Vagina (tissue), 2 donors: ENCODE results near the gene DCHS1. TPM values are rescaled to one million over a fixed set of nuclear protein-coding genes. Genes with fewer than 3 reads are reported as not detected.

Source experiments
- DNase-seq, 2 donors: peaks; one replicate each; pipeline ENCODE4 v3.0.0-alpha.2; 2017; ENCODE audit errors: extremely low spot score in 2 of 2
- H3K27ac ChIP-seq: fragments of 200-600 bp; sonication (generic); one replicate; pipeline ENCODE4 v1.5.1; 2019
- H3K27me3 ChIP-seq: fragments of 200-600 bp; sonication (generic); one replicate; pipeline ENCODE4 v1.5.1; 2019
- H3K36me3 ChIP-seq, 2 donors: fragments of 200-600 bp; sonication (generic); one replicate each; pipeline ENCODE4 v1.5.1; 2017 to 2019
- H3K4me1 ChIP-seq: fragments of 200-600 bp; sonication (generic); one replicate; pipeline ENCODE4 v1.5.1; 2019
- H3K4me3 ChIP-seq, 2 donors: fragments of 200-600 bp; sonication (generic); 1 replicate in 1 of 2; 2 replicates in 1 of 2; pipeline ENCODE4 v1.5.1; 2016 to 2019
- H3K9me3 ChIP-seq: fragments of 200-600 bp; sonication (generic); one replicate; pipeline ENCODE4 v1.5.1; 2019
- POLR2A ChIP-seq, 2 donors: fragments of 450-650 bp; IDR thresholded peaks; one replicate each; pipeline ENCODE4 v1.6.1; 2017; ENCODE audit warnings: antibody characterized with exemption in 2 of 2, mild to moderate bottlenecking in 2 of 2, moderate library complexity in 2 of 2
- POLR2AphosphoS5 ChIP-seq, 2 donors: sonication (generic); formaldehyde crosslinking; IDR thresholded peaks; one replicate each; pipeline ENCODE4 v1.9.0; 2017; ENCODE audit warnings: antibody characterized with exemption in 2 of 2, mild to moderate bottlenecking in 2 of 2, low read depth in 1 of 2; ENCODE audit not compliant: insufficient read depth in 1 of 2
- intact Hi-C: fragments of 100-400 bp; cut with DNase I; formaldehyde crosslinking; loops from one replicate; pipeline ENCODE4 v1.15.1; 2023
- total RNA-seq: library from RNA; depleted of rRNA; stranded (reverse); fragments of >200 nt; gene quantifications from one replicate; pipeline ENCODE4 v1.2.3, GENCODE V29; 2016
- TF ChIP-seq, protein P1 (sequence below), 3 experiments: fragments of 450-650 bp in 2 of 3; fragments of 200-600 bp in 1 of 3; sonication (generic) in 1 of 3; IDR thresholded peaks; one replicate each; pipeline ENCODE4 v1.5.1; 2017 to 2019; ENCODE audit warnings: antibody characterized with exemption in 3 of 3, mild to moderate bottlenecking in 2 of 3, moderate library complexity in 2 of 3

The DCHS1 gene
- total RNA-seq, 1 donor from 2014 or later, result 28.7 TPM

DNA sequence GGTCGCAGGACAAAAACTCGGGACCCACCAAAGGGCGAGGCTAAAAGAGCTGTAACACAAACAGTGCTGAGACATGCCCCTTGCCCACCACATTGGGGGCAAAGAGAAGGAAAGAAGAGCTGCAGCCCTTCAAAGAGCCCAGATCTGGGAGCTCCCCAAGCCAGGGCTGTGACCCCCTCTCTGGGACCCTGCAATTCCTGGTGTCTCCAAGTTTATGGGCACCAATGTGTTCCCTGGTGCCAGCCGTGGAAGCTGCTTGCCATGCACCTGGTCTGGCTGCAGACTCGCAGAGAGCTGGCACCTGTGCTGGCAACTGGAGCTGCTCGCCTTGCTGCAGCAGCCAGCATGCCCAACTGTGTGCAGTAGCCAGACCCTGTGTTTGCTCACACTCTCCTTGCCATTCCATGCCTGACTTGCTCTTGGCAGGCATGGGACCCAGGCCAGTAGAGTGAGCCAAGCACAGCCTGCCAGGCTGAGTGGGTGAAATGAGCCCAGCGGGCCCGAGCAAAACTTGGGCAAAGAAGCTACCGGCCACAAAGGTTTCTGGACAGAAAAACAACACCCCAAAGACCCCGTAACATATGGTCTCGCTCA is 68.2 kb downstream of the DCHS1 start:
- Histone ChIP-seq H3K36me3 (peaks cover 0 to 3% of the 10 kb centered on the region in 2 donors), H3K27ac (no peak overlapping the region), H3K27me3 (no peaks in the 10 kb centered on the region), H3K4me3 (no peak overlapping the region), H3K4me1 (no peaks in the 10 kb centered on the region), H3K9me3 (no peaks in the 10 kb centered on the region)
- intact Hi-C loops, result no loop called here
- TF ChIP-seq, protein P1, sequence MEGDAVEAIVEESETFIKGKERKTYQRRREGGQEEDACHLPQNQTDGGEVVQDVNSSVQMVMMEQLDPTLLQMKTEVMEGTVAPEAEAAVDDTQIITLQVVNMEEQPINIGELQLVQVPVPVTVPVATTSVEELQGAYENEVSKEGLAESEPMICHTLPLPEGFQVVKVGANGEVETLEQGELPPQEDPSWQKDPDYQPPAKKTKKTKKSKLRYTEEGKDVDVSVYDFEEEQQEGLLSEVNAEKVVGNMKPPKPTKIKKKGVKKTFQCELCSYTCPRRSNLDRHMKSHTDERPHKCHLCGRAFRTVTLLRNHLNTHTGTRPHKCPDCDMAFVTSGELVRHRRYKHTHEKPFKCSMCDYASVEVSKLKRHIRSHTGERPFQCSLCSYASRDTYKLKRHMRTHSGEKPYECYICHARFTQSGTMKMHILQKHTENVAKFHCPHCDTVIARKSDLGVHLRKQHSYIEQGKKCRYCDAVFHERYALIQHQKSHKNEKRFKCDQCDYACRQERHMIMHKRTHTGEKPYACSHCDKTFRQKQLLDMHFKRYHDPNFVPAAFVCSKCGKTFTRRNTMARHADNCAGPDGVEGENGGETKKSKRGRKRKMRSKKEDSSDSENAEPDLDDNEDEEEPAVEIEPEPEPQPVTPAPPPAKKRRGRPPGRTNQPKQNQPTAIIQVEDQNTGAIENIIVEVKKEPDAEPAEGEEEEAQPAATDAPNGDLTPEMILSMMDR (IDR thresholded peaks at IDR 0.05), result no peak
- TF ChIP-seq POLR2AphosphoS5 (IDR thresholded peaks at IDR 0.05; ENCODE audit: insufficient read depth in 1 of 2, low read depth in 1 of 2) (no peak), POLR2A (IDR thresholded peaks at IDR 0.05) (no peak)
- DNase-seq, result no peak

DNA sequence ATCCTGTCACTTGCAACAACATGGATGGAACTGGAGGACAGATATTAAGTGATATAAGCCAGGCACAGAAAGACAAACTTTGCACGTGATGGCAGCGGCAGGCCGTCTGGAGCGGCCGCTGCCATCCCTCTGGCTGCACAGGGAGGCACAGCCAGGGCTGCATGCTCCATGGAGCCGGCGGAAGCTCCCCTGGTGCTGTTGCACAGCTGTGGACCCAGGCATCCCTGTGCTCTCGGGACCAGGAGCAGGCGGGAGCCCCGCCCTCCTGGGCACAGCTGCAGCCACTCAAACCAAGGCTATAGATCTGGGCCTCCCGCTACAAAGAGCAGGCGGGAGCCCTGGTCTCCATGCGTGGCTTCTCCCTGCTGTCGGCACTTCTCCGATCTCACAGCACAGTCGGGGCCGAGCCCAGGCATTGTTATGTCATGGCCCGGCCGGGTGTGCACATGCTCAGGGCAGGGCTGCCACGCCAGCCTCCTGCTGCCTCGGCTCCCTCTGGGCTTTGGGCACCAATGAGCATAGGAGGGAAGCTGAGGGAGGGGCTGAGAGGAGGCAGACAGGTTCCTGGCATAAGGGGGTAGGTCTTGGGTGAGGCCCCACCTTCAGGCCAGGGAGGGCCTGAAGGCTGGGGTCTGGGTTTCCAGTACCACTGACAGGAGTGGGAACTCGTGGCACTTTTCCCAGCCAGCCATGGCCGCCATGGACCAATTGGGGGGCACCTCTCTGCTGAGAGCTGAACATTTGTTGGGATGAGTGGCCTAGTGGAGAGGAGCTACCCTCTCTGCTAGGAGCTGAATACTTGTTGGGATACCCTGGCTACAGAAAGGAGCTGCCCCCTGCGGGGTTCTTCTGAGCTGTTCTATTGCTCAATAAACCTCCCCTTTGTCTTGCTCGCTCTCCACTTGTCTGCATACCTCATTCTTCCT is 68.9 kb downstream of the DCHS1 start:
- Histone ChIP-seq H3K27me3 (no peaks in the 10 kb centered on the region), H3K36me3 (no peaks in the 10 kb centered on the region), H3K9me3 (no peaks in the 10 kb centered on the region), H3K4me3 (no peak overlapping the region), H3K27ac (no peak overlapping the region), H3K4me1 (no peaks in the 10 kb centered on the region)
- no peak for DNase-seq
- TF ChIP-seq, protein P1 (IDR thresholded peaks at IDR 0.05), result no peak
- no peak for TF ChIP-seq POLR2A (IDR thresholded peaks at IDR 0.05)
- no peak for TF ChIP-seq POLR2AphosphoS5 (IDR thresholded peaks at IDR 0.05; ENCODE audit: insufficient read depth in 1 of 2, low read depth in 1 of 2)
- intact Hi-C loops, result no loop called here

DNA sequence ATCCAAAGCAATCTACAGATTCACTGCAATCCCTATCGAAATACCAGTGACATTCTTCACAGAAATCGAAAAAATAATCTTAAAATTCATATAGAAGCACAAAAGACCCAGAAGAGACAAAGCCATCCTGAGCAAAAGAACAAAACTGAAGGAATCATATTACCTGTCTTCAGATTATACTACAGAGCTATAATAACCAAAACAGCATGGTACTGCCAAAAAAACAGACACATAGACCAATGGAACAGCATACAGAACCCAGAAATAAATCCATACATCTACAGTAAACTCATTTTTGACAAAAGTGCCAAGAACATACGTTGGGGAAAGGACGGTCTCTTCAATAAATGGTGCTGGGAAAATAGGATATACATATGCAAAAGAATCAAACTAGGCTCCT is 71.1 kb downstream of the DCHS1 start:
- no peak overlapping the region for H3K4me3 ChIP-seq
- H3K4me1 ChIP-seq, result no peaks in the 10 kb centered on the region
- TF ChIP-seq POLR2A (IDR thresholded peaks at IDR 0.05) (no peak), POLR2AphosphoS5 (IDR thresholded peaks at IDR 0.05; ENCODE audit: insufficient read depth in 1 of 2, low read depth in 1 of 2) (no peak)
- TF ChIP-seq, protein P1 (IDR thresholded peaks at IDR 0.05), result no peak
- intact Hi-C loops, result no loop called here
- H3K36me3 ChIP-seq, result no peaks in the 10 kb centered on the region
- no peak for DNase-seq
- H3K27ac ChIP-seq, result no peak overlapping the region
- H3K9me3 ChIP-seq, result no peaks in the 10 kb centered on the region
- H3K27me3 ChIP-seq, result no peaks in the 10 kb centered on the region

DNA sequence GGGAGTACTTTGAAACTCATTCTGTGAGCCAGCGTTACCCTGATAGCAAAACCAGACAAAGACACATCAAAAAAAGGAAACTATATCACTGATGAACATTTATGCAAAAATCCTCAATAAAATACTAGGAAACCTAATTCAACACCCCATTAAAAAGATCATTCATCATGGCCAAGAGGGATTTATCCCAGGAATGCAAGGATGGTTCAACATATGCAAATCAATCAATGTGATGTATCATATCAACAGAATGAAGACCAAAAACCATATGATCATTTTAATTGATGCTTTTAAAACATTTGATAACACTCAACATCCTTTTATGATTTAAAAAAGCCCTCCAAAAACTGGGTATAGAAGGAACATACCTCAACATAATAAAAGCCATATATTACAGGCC is 72.0 kb downstream of the DCHS1 start:
- H3K9me3 ChIP-seq, result no peaks in the 10 kb centered on the region
- no peak overlapping the region for H3K27ac ChIP-seq
- H3K36me3 ChIP-seq, result no peaks in the 10 kb centered on the region
- H3K4me3 ChIP-seq, result no peak overlapping the region
- intact Hi-C loops, result no loop called here
- TF ChIP-seq POLR2AphosphoS5 (IDR thresholded peaks at IDR 0.05; ENCODE audit: insufficient read depth in 1 of 2, low read depth in 1 of 2) (no peak), POLR2A (IDR thresholded peaks at IDR 0.05) (no peak)
- H3K4me1 ChIP-seq, result no peaks in the 10 kb centered on the region
- no peak for DNase-seq
- no peaks in the 10 kb centered on the region for H3K27me3 ChIP-seq

DNA sequence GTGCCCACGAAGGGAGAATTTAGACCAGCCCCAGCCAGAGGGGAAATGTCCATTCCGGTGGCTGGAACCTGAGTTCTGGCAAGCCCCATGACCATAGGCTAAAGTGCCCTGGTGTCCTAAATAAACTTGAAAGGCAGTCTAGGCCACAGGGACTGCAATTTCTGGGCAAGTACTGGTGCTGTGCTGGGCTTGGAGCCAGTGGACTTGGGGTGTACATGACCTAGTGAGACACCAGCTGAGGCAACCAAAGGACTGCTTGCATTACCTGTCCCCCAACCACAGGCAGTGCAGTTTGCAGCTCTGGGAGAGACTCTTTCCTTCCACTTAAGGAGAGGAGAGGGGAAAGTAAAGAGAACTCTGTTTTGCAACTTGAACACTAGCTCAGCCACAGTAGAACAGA is 75.9 kb downstream of the DCHS1 start:
- Histone ChIP-seq H3K9me3 (no peaks in the 10 kb centered on the region), H3K36me3 (no peaks in the 10 kb centered on the region), H3K27me3 (no peaks in the 10 kb centered on the region), H3K4me3 (no peak overlapping the region), H3K27ac (no peak overlapping the region), H3K4me1 (peaks cover 21% of the 10 kb centered on the region)
- no peak for DNase-seq
- TF ChIP-seq, protein P1 (IDR thresholded peaks at IDR 0.05), result no peak
- TF ChIP-seq POLR2AphosphoS5 (IDR thresholded peaks at IDR 0.05; ENCODE audit: insufficient read depth in 1 of 2, low read depth in 1 of 2), result no peak
- no peak for TF ChIP-seq POLR2A (IDR thresholded peaks at IDR 0.05)
- intact Hi-C loops, result no loop called here
